HUES6 (cell line): ENCODE results near the gene MOCS3.

Experiments used
- H3K27ac ChIP-seq: 2 replicates; pipeline ENCODE4 v1.7.0; 2013; ENCODE audit warnings: low read depth, mild to moderate bottlenecking, low read length, inconsistent platforms
- H3K27me3 ChIP-seq: 2 replicates; pipeline ENCODE4 v1.6.1; 2013; ENCODE audit warnings: low read length; ENCODE audit not compliant: control insufficient read depth, insufficient read depth
- H3K36me3 ChIP-seq: 2 replicates; pipeline ENCODE4 v1.6.1; 2013; ENCODE audit warnings: low read length; ENCODE audit not compliant: control insufficient read depth, insufficient read depth
- H3K4me1 ChIP-seq: 2 replicates; pipeline ENCODE4 v1.6.1; 2013; ENCODE audit warnings: low read length; ENCODE audit not compliant: control insufficient read depth, insufficient read depth
- H3K4me3 ChIP-seq: 2 replicates; pipeline ENCODE4 v1.5.1; 2013; ENCODE audit warnings: low read depth, low read length
- H3K9ac ChIP-seq: one replicate; pipeline ENCODE4 v1.6.1; 2013; ENCODE audit warnings: mild to moderate bottlenecking, low read length
- H3K9me3 ChIP-seq: 2 replicates; pipeline ENCODE4 v1.6.1; 2013; ENCODE audit warnings: low read depth, low read length; ENCODE audit not compliant: control insufficient read depth, insufficient read depth

The MOCS3 gene

DNA sequence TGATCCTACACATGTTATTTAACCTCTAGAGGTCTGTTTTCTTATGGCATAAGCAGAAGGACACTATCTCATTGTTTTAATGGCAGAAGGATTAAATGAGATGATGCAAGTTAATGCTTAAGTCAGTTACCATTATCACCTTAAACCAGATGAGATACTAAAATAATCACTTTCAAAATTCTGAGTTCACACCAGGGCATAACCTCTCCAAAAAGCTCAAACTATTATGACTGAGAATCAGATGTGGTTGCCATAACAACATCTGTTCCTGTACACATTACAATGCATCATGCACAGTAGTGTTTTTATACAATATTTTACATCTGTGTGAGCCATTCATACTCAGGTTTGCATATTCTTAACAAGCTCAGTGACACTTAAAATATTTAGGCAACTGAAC lies 37.6 kb upstream of the MOCS3 start:
- peaks cover 33% of the 10 kb centered on the region for H3K4me1 ChIP-seq
- no peaks in the 10 kb centered on the region for H3K27me3 ChIP-seq
- no peaks in the 10 kb centered on the region for H3K9me3 ChIP-seq
- H3K27ac ChIP-seq, result no peak overlapping the region
- H3K36me3 ChIP-seq, result peaks cover 85% of the 10 kb centered on the region
- H3K4me3 ChIP-seq, result no peak overlapping the region
- H3K9ac ChIP-seq, result no peak overlapping the region

DNA sequence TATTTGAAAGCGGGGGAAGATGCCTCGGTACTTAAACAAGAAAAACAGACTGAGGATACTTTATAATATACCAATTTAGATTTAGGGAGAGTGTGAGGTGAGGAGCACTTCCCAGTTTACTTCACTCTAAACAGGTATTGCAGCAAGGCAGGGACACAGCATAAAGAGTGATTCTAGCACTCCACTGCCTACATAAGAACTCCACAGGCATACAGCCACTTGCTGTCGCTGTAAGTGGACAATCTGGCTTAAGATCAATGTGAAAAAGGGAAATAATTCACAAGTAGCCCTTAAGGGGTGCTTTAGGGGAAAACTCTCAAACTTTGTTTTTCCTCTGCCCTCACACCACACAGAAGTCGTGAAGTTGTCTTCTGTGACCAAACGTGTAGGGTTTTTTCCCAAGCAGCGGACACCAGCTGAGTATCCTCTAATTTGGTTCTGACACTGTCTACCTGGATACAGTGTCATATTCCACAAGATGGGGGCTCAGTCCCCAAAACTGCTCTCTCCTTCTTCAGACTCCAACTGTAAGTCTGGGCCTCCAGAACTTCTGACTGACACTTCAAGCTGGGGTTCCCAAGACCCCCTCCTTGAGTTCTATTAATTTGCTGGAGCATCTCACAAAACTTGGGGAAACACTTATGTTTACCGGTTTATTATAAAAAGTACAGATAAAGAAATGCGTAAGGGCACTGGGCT lies 36.7 kb upstream of the MOCS3 start:
- Histone ChIP-seq H3K27me3 (no peaks in the 10 kb centered on the region), H3K4me1 (peaks cover 29% of the 10 kb centered on the region), H3K36me3 (peaks cover 84% of the 10 kb centered on the region), H3K4me3 (no peak overlapping the region), H3K27ac (no peak overlapping the region; the same call in 1 of the 2 replicates), H3K9ac (no peak overlapping the region), H3K9me3 (no peaks in the 10 kb centered on the region)

DNA sequence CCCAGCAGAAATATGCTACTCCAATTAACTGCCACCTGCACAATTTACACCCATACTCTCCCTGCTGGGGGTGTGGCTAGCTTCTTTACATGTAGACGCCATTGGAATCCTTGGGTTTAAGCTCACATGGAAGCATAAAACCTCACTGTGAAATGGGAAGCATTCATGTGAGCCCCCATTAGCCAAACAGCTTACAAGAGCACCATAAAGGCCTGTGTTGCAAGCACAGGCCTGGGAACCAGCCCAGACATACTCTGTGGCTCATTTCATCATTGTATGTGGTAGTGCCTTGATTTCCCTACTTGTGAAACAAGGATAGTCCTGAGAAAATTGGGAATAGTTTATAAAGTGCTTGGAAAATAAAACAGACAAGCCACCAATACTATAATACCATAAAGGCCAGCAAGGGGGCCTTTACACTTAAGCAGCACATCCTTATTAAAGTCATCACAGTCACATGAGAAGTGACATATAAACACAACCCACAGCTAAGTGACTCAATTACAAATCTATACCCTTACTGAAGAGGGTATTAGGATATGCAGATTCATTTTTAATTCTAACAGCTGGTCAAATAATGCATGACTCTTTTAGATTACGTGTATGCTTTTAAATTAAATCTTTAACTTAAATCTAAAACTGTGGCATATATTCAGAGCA lies 34.2 kb upstream of the MOCS3 start:
- peaks cover 35% of the 10 kb centered on the region for H3K4me1 ChIP-seq
- H3K9me3 ChIP-seq, result no peaks in the 10 kb centered on the region
- H3K9ac ChIP-seq, result no peak overlapping the region
- H3K36me3 ChIP-seq, result peaks cover 85% of the 10 kb centered on the region
- no peak overlapping the region for H3K4me3 ChIP-seq
- H3K27ac ChIP-seq, result no peak overlapping the region
- H3K27me3 ChIP-seq, result no peaks in the 10 kb centered on the region

DNA sequence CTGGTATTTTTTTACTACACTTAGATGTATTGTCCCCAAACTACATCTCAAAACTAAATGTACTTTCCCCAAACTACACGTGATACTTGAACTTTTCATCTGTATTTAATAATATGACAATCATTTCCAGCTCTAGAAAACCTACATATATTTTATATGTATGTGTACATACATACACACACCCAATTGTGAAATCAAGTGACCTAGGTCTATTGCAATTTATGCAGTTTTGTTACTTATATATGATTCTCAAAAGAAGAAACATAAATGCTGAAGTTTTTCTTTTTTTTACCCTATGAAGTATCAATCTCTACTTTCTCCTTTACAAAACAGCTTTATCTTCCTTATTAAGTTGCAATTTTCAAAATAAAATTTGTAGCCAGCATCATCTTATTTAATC lies 32.1 kb upstream of the MOCS3 start:
- Histone ChIP-seq H3K4me1 (peaks cover 30% of the 10 kb centered on the region), H3K36me3 (peaks cover 74% of the 10 kb centered on the region), H3K4me3 (no peak overlapping the region), H3K27ac (no peak overlapping the region), H3K27me3 (no peaks in the 10 kb centered on the region), H3K9ac (no peak overlapping the region), H3K9me3 (no peaks in the 10 kb centered on the region)

DNA sequence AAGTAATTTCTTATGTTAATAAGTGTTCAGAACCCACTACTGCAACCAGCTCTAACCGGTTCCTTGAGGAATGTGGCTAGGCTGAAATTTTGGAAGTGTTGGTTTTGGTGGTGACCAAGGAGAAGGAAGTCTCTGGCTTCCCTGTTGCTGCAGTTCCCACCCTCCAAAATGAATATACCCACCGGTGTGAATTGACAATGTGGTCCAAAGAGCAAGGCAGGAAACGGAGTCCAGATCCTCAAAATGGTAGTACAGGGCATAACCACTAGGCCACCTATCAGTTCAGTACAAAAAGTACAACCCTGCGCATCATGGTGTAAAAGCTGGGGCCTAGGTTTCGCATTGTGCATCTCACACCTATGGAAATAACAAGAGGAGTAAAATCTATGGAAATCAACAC lies 30.1 kb upstream of the MOCS3 start:
- Histone ChIP-seq H3K4me1 (peaks cover 28% of the 10 kb centered on the region), H3K36me3 (peaks cover 76% of the 10 kb centered on the region), H3K9me3 (no peaks in the 10 kb centered on the region), H3K9ac (no peak overlapping the region), H3K27ac (no peak overlapping the region), H3K27me3 (no peaks in the 10 kb centered on the region), H3K4me3 (peak overlapping the region; percentile 89)

DNA sequence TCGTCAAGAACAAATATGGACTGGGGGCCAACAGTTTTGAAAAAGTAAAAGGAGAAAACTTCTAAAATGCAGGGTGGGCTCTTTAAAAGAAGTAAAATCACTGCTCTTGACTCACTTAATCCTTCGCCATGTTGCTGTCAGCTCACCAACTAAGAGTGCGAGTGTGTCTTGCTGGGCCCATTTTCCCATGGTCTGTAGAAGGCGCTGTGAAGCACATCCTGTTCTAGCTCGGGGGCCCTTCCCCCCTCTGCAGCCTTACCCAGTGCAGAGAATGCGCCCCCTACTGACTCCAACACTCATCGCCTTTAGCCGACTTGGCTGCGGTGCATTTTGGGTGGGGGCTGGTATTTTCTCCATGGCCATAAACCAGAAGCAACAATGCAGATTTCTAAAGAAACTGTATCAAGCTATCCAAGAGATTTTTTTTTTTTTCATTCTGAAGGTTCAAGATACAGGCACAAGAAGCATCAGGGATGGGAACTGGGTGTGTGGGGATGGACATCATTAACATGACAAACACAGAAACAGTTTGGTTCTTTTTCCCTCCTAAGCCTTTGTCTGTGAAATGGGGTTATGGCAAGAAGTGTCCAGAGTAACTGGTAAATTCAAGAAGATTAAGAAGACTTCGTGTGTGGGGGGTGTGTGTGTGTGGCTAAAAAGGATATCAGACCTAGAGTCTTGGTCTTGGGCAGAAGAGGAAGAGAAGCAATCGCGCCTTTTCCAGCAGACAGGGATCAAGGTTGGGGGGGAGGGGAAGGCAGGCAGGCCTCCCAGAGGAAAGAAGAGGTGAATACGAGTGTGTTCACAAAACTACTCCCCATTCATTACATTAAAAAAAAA lies 29.1 kb upstream of the MOCS3 start:
- Histone ChIP-seq H3K4me1 (peaks cover 28% of the 10 kb centered on the region), H3K9me3 (no peaks in the 10 kb centered on the region), H3K4me3 (peak overlapping the region; percentile 89), H3K27ac (peak overlapping the region; percentile 93), H3K36me3 (peaks cover 76% of the 10 kb centered on the region), H3K9ac (peak overlapping the region; percentile 93), H3K27me3 (no peaks in the 10 kb centered on the region)

DNA sequence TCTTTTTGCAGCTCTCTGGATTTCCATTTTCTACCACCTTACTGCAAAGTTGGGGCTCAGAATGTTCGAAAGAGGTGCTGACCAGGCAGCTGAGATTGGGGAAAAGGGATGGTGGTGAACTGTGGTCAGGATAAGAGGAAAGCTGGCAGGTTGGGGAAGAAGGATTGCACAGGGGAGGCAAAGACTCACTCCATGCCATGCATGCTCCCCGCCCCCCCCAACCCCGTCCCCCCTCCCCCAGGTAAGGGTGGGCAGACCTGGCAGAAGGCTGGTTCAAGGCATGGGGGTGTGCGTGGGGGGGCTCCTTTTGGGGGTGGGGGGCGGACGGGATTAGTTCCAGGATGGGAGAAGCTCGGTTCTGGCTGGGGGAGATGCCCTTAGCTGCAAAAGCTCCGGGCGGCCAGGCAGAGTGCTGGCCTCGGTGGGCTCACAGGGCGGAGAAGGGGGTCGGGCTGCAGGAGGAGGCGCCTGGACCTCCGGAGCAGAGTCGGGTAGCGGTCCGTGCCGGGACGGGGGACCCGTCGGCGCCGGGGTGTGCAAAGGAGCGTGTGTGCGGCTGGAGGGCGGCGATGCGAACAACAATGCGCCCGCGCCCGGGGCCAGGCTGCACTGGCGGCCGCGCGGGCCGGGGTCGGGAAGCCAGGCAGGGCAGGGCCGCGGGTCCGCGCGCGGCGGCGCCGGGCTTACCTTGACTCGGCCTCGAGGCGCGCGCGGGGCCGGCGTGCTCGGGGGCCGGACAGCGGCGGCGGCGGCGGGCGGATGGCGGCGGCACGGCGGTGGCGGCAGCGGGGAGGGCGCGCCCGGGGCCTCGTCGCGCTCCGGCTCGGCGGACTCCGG lies 28.3 kb upstream of the MOCS3 start:
- no peaks in the 10 kb centered on the region for H3K27me3 ChIP-seq
- H3K9me3 ChIP-seq, result no peaks in the 10 kb centered on the region
- H3K4me1 ChIP-seq, result peaks cover 26% of the 10 kb centered on the region
- H3K27ac ChIP-seq, result peak overlapping the region; percentile 93
- peak overlapping the region; percentile 89 for H3K4me3 ChIP-seq
- peaks cover 76% of the 10 kb centered on the region for H3K36me3 ChIP-seq
- H3K9ac ChIP-seq, result peak overlapping the region; percentile 98

DNA sequence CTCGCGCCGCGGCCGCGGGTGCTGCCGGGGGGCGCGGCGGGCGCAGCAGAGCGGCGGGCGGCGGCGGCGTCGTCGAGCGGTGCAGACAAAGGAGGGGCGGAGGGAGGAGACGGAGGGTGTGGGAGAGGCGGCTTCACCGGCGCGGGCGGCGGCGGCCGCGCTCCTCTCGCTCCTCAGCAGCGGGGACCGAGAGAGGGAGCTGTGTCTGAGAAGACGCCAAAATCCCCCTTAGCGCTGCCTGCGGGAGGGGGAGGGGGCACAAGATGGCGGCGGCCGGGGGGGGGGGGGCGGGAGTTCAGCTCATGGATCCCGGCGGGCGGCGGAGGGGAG lies 27.7 kb upstream of the MOCS3 start:
- H3K36me3 ChIP-seq, result peaks cover 77% of the 10 kb centered on the region
- H3K9ac ChIP-seq, result peak overlapping the region; percentile 97
- H3K4me3 ChIP-seq, result peak overlapping the region; percentile 66
- peaks cover 24% of the 10 kb centered on the region for H3K4me1 ChIP-seq
- no peaks in the 10 kb centered on the region for H3K27me3 ChIP-seq
- 0 out of 2 replicates have a peak overlapping the region, but pooled peaks have one; percentile 99 for H3K27ac ChIP-seq
- no peaks in the 10 kb centered on the region for H3K9me3 ChIP-seq

DNA sequence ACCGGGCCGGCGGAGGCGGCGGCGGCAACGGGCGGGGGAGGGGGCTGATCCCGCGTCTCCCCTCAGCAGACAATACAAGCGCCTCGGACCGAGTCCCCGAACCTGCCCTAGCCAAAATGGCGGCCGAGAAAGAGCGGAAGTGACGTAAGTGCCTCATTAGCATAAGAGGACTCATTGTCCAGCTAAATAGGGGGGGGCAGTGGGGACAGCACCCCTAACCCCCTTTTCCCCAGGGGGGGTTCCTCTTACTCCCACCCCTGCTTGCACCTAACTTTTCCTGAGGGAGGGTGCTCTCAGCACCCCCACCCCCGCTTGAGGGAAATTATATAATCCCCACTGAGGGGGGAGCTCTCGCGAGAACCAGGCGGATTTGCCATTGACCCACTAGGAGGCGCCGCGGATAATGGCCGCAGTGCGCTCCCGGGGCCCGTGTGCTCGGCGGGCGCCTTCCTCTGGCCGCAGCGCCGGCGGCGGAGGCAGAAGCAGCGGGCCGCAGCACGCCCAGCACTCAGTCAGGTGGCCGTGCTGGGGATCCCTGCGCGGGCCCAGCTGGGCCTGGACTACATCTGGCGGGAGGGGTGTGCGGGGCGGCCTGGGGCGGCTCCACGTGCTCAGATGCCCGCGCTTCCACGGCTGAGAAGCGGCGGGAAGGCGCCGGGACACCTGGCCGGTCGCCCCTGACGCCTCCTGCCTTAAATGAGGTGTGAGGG lies 27.2 kb upstream of the MOCS3 start, which contains the start of gene ADNP:
TSS of gene ADNP (minus strand) at position 132 of the 710 bp plus-strand sequence. CDS start 27,441 bp downstream, outside the sequence.
- Histone ChIP-seq H3K4me3 (peak within 1 kb of the TSS; percentile 89), H3K9ac (peak within 1 kb of the TSS; percentile 98), H3K27me3 (no peaks in the 10 kb centered on the region)

DNA sequence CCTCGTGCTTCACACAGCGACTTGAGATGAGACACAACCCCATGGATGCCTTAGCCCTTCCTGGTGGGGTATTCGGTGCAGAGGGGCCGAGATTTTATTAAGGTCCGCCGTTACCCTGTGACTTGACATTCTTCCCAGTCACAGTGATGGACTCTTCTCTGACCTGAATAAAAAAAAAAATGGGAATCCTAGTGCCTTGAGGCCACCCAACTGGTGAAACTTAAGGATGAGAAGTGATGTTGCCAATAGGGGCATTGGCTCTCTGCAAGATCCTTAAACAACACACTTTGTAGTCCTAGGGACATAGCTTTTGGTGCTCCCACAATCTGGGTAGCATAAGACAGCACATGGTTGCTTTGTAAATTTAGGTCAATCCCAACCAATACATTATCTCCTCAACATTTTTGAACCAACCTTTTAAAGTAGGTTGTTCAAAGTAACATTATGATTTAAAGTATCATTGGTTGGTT lies 26.6 kb upstream of the MOCS3 start:
- Histone ChIP-seq H3K4me3 (peak overlapping the region; percentile 66), H3K27ac (peak overlapping the region; percentile 99), H3K4me1 (peaks cover 24% of the 10 kb centered on the region), H3K9ac (peak overlapping the region; percentile 94), H3K36me3 (peaks cover 79% of the 10 kb centered on the region), H3K27me3 (no peaks in the 10 kb centered on the region), H3K9me3 (no peaks in the 10 kb centered on the region)

More for the DNA sequence above, 27.2 kb upstream of the MOCS3 start, which contains the start of gene ADNP:
- Histone ChIP-seq H3K36me3 (peaks cover 77% of the 10 kb centered on the region), H3K9me3 (no peaks in the 10 kb centered on the region), H3K27ac (peak within 1 kb of the TSS; percentile 99), H3K4me1 (peaks cover 24% of the 10 kb centered on the region)
